Prostate gland (tissue), 2 donors: ENCODE data around the gene DNAJC11.

Experiments used
- POLR2A ChIP-seq: fragments of 450-650 bp; IDR thresholded peaks from one replicate; pipeline ENCODE4 v1.6.1; 2016; ENCODE audit warnings: antibody characterized with exemption, mild to moderate bottlenecking
- POLR2AphosphoS5 ChIP-seq: sonication (generic); formaldehyde crosslinking; IDR thresholded peaks from one replicate; pipeline ENCODE4 v1.6.1; 2017; ENCODE audit warnings: antibody characterized with exemption
- TF ChIP-seq, protein P1 (sequence below), 4 experiments: fragments of 200-600 bp in 2 of 4; fragments of 450-650 bp in 2 of 4; sonication (generic) in 2 of 4; IDR thresholded peaks; 1 replicate in 3 of 4; 2 replicates in 1 of 4; pipeline ENCODE4 v1.5.1; 2016 to 2019; ENCODE audit warnings: antibody characterized with exemption in 4 of 4, mild to moderate bottlenecking in 2 of 4, moderate library complexity in 2 of 4

DNA sequence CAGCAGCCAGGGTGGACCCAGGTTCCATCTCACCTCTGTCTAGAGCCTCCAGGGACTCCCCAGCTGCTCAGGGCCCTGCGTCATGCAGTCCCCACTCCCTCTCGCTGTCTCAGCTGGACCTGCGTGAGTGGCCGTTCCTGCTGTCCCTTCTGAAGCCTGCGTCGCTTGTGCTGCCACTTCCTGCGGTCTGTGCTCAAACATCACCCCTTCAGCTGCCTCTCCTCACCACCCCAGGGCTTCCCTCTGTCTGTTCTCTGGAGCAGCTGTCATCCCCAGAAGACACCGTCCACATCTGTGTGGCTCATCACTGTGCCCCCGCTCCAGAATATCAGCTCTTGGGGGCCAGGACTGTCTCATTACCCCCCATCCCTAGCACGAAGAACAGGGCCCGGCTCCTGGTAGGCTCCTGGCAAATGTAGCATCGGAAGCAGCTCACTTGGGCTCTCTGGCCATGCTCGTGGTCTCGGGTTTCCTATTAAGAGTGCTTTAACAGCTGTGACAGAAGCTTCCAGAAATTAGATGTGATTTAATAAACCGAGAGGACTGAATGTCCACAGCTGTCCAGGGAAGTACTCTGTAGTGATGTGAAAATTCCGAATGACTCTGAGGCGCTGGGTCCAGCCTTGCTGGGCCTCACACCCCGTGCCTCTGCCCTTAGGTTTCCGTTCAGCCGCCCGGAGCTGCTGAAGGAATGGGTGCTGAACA, 73.6 kb downstream of the DNAJC11 start:
- TF ChIP-seq, protein P1, sequence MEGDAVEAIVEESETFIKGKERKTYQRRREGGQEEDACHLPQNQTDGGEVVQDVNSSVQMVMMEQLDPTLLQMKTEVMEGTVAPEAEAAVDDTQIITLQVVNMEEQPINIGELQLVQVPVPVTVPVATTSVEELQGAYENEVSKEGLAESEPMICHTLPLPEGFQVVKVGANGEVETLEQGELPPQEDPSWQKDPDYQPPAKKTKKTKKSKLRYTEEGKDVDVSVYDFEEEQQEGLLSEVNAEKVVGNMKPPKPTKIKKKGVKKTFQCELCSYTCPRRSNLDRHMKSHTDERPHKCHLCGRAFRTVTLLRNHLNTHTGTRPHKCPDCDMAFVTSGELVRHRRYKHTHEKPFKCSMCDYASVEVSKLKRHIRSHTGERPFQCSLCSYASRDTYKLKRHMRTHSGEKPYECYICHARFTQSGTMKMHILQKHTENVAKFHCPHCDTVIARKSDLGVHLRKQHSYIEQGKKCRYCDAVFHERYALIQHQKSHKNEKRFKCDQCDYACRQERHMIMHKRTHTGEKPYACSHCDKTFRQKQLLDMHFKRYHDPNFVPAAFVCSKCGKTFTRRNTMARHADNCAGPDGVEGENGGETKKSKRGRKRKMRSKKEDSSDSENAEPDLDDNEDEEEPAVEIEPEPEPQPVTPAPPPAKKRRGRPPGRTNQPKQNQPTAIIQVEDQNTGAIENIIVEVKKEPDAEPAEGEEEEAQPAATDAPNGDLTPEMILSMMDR (IDR thresholded peaks at IDR 0.05): no peak
- TF ChIP-seq POLR2A (no peak), POLR2AphosphoS5 (no peak)
